Measurements from ENCODE around the gene UVSSA.

GRCh38 chr4:1405636-1406393 is 58.8 kb downstream of the UVSSA start:
- TF ChIP-seq EZH2phosphoT487 (IDR thresholded peaks at IDR 0.05; ENCODE audit: insufficient read depth, low read depth) (no peak; the same call in 1 of the 2 replicates), EZH2 (IDR thresholded peaks at IDR 0.05; ENCODE audit: insufficient read depth, poor library complexity, severe bottlenecking) (peak; percentile 81)
